Adrenal gland (tissue), 12 donors: ENCODE measurements around the gene TBX6. TPM values are rescaled to one million over a fixed set of nuclear protein-coding genes. Genes with fewer than 3 reads are reported as not detected.

Source experiments
- DNase-seq, 7 donors: peaks; one replicate each; pipeline ENCODE4 v3.0.0-alpha.2; 2019 to 2020
- H3K27ac ChIP-seq, 5 donors: fragments of 200-600 bp; sonication (generic) in 4 of 5; 1 replicate in 3 of 5; 2 replicates in 2 of 5; pipeline versions ENCODE4 v1.5.1 to v1.8.0; 2016 to 2020; ENCODE audit warnings: mild to moderate bottlenecking in 1 of 5
- H3K27me3 ChIP-seq: fragments of 200-600 bp; 2 replicates; pipeline ENCODE4 v1.8.0; 2021
- H3K36me3 ChIP-seq, 2 donors: fragments of 200-600 bp; replicated peaks in 1 of 2; 1 replicate in 1 of 2; 2 replicates in 1 of 2; pipeline versions ENCODE4 v1.5.1 to v1.8.0; 2018 to 2022
- H3K4me1 ChIP-seq, 2 donors: fragments of 200-600 bp; replicated peaks in 1 of 2; 1 replicate in 1 of 2; 2 replicates in 1 of 2; pipeline versions ENCODE4 v1.5.1 to v1.8.0; 2018 to 2021
- H3K4me3 ChIP-seq, 4 donors: fragments of 200-600 bp; sonication (generic) in 3 of 4; one replicate each; pipeline ENCODE4 v1.5.1; 2016 to 2018
- H3K9me3 ChIP-seq, 3 donors: fragments of 200-600 bp; sonication (generic) in 1 of 3; replicated peaks in 1 of 3; 1 replicate in 2 of 3; 2 replicates in 1 of 3; pipeline versions ENCODE4 v1.5.1 to v1.8.0; 2016 to 2021
- CTCF ChIP-seq, 6 experiments: fragments of 450-650 bp in 4 of 6; fragments of 200-600 bp in 2 of 6; sonication (generic) in 1 of 6; IDR thresholded peaks; 1 replicate in 5 of 6; 2 replicates in 1 of 6; pipeline versions ENCODE4 v1.5.1 to v1.8.0; 2016 to 2021; ENCODE audit warnings: antibody characterized with exemption in 6 of 6, mild to moderate bottlenecking in 2 of 6, moderate library complexity in 1 of 6
- POLR2A ChIP-seq, 2 donors: fragments of 450-650 bp; IDR thresholded peaks; one replicate each; pipeline ENCODE4 v1.6.1; 2017; ENCODE audit warnings: antibody characterized with exemption in 2 of 2, mild to moderate bottlenecking in 2 of 2, moderate library complexity in 1 of 2
- WGBS, 4 donors: extraction: QIAGEN DNeasy Blood & Tissue Kit in 2 of 4; methylation state at CpG; one replicate each; pipeline versions ENCODE4 v1.1.5 to v1.1.7; 2013 to 2017; 5-methylcytosine and 5-hydroxymethylcytosine counted together
- intact Hi-C, 2 donors: fragments of 100-400 bp; cut with DNase I; formaldehyde crosslinking; loops; one replicate each; pipeline versions ENCODE4 v1.14.1 to v1.15.0; 2022 to 2023
- polyA plus RNA-seq, 3 donors: library from polyadenylated mRNA; stranded (reverse); fragments of 200-250 nt in 2 of 3; fragments of 350-450 nt in 1 of 3; fragmentation: Illumina TruSeq in 1 of 3; extraction: RNeasy Lipid Tissue Mini Kit (QIAGEN cat#74804) in 1 of 3; gene quantifications; one replicate each; pipeline ENCODE4 v1.2.3, GENCODE V29; 2013 to 2014
- total RNA-seq, 9 donors: library from RNA; depleted of rRNA in 4 of 9; stranded (reverse); fragments of >200 nt in 4 of 9; fragments of 120-200 nt in 1 of 9; fragmentation: NEBNext Ultra II Directional in 1 of 9; extraction: Animal tissue kit (Norgen Biotek cat#: 25700) in 1 of 9; gene quantifications; one replicate each; pipeline versions ENCODE4 v1.1.0 to v1.2.4, GENCODE V29; 2013 to 2023
- donor health status: healthy with polysubstance abuse.
- donor health status: Bipolar disorder and iron deficiency.
- donor health status: DM: yes; HTN: yes; CAD: no.
- donor health status: DM: no; HTN: no; CAD: no.
- donor health status: DM: no; HTN: no; CAD: no.
- donor health status: DM: yes; HTN: yes; CAD: no.

Gene TBX6
- total and polyA plus RNA-seq, 12 donors, result 0.22 to 5.1 (median 2.0) TPM

- WGBS, 4 donors, result 2 to 5% (median 2%) methylated on average over 24 to 67 of the region's 67 CpGs
- peaks cover 0 to 47% of the 10 kb centered on the region in 2 donors for H3K36me3 ChIP-seq
- H3K27me3 ChIP-seq, result no peaks in the 10 kb centered on the region
- peak within 1 kb of the TSS; percentile 69 to 96 (median 82) for H3K4me3 ChIP-seq
- peak within 1 kb of the TSS; percentile 86 to 96 (median 94) for H3K27ac ChIP-seq
- TF ChIP-seq CTCF (IDR thresholded peaks at IDR 0.05) (no peak), POLR2A (IDR thresholded peaks at IDR 0.05) (peak; percentile 78 to 87)
- peaks cover 35 to 42% of the 10 kb centered on the region in 2 donors for H3K4me1 ChIP-seq
- no peaks in the 10 kb centered on the region for H3K9me3 ChIP-seq
- DNase-seq, result peak; percentile 88 to 95 (median 94)
- intact Hi-C loops, result no loop called here
Measured at GRCh38 chr16:30075503-30076275, 16.0 kb downstream of the TBX6 start, which contains the start of gene PPP4C. PPP4C (plus strand) TSS chr16:30075994; CDS start chr16:30076378, 384 bp downstream.

- H3K27ac ChIP-seq, result peak overlapping the region in 2 of 5 donors; percentile 60 to 75
- no peaks in the 10 kb centered on the region for H3K9me3 ChIP-seq
- peaks cover 0 to 67% of the 10 kb centered on the region in 2 donors for H3K36me3 ChIP-seq
- H3K4me3 ChIP-seq, result no peak overlapping the region
- no peaks in the 10 kb centered on the region for H3K27me3 ChIP-seq
- intact Hi-C loops, result no loop called here
- DNase-seq, result no peak
- no peak for TF ChIP-seq POLR2A (IDR thresholded peaks at IDR 0.05)
- TF ChIP-seq CTCF (IDR thresholded peaks at IDR 0.05), result no peak
- H3K4me1 ChIP-seq, result peaks cover 34 to 45% of the 10 kb centered on the region in 2 donors
Measured at GRCh38 chr16:30070490-30070889, 21.2 kb downstream of the TBX6 start.

- Histone ChIP-seq H3K4me3 (peak overlapping the region in 1 of 4 donors; percentile 28), H3K9me3 (no peaks in the 10 kb centered on the region), H3K36me3 (peaks cover 0 to 67% of the 10 kb centered on the region in 2 donors), H3K27me3 (no peaks in the 10 kb centered on the region), H3K4me1 (peaks cover 31 to 39% of the 10 kb centered on the region in 2 donors), H3K27ac (peak overlapping the region in 3 of 5 donors; percentile 45 to 75 (median 60))
- intact Hi-C loops, result no loop called here
- TF ChIP-seq CTCF (IDR thresholded peaks at IDR 0.05) (no peak), POLR2A (IDR thresholded peaks at IDR 0.05) (no peak)
- 50 to 62% (median 55%) methylated on average over 26 to 31 of the region's 31 CpGs for WGBS, 4 donors
- DNase-seq, result peak in 5 of 7 donors; percentile 48 to 59 (median 50)
Measured at GRCh38 chr16:30069611-30070462, 21.9 kb downstream of the TBX6 start.
